ENCODE results near the gene ATP5F1A. TPM values are rescaled to one million over a fixed set of nuclear protein-coding genes. Genes with fewer than 3 reads are reported as not detected.

The ATP5F1A gene
- total RNA-seq, 1 donor from 2014 or later: 466 TPM

- peak; percentile 19 for ATAC-seq
Observed at GRCh38 chr18:46073474-46074331, 24.4 kb downstream of the ATP5F1A start.

GRCh38 chr18:46072959-46073358 lies 25.1 kb downstream of the ATP5F1A start:
- no peak for ATAC-seq

- no peak for ATAC-seq
Observed at GRCh38 chr18:46072376-46072867, 25.7 kb downstream of the ATP5F1A start.

- ATAC-seq: peak; percentile 73
Observed at GRCh38 chr18:46071653-46072375, 26.3 kb downstream of the ATP5F1A start, which contains the start of gene PSTPIP2. Gene PSTPIP2, minus strand, starts transcription at chr18:46072260. Its CDS starts 72 bp downstream, at chr18:46072188.

GRCh38 chr18:46070815-46071652 lies 27.1 kb downstream of the ATP5F1A start:
- peak; percentile 17 for ATAC-seq

- no peak for ATAC-seq
Observed at GRCh38 chr18:46070232-46070631, 27.9 kb downstream of the ATP5F1A start.

GRCh38 chr18:46069524-46069923 lies 28.6 kb downstream of the ATP5F1A start:
- ATAC-seq: peak; percentile 69

GRCh38 chr18:46068763-46069162 lies 29.3 kb downstream of the ATP5F1A start:
- ATAC-seq: peak; percentile 45

- ATAC-seq: peak; percentile 12
Observed at GRCh38 chr18:46067438-46068007, 30.6 kb downstream of the ATP5F1A start.

- ATAC-seq: peak; percentile 85
Observed at GRCh38 chr18:46062781-46063180, 35.3 kb downstream of the ATP5F1A start.

- ATAC-seq: no peak
Observed at GRCh38 chr18:46061796-46062195, 36.3 kb downstream of the ATP5F1A start.

- no peak for ATAC-seq
Observed at GRCh38 chr18:46061387-46061786, 36.7 kb downstream of the ATP5F1A start.

GRCh38 chr18:46060359-46060841 lies 37.7 kb downstream of the ATP5F1A start:
- ATAC-seq: peak; percentile 30

GRCh38 chr18:46055838-46056230 lies 42.3 kb downstream of the ATP5F1A start:
- ATAC-seq: no peak

- ATAC-seq: no peak
Observed at GRCh38 chr18:46054956-46055837, 42.9 kb downstream of the ATP5F1A start.

- ATAC-seq: no peak
Observed at GRCh38 chr18:46053368-46054095, 44.6 kb downstream of the ATP5F1A start.

GRCh38 chr18:46051731-46052461 lies 46.2 kb downstream of the ATP5F1A start:
- ATAC-seq: no peak

GRCh38 chr18:46050268-46050667 lies 47.8 kb downstream of the ATP5F1A start:
- no peak for ATAC-seq

GRCh38 chr18:46048641-46049040 lies 49.5 kb downstream of the ATP5F1A start:
- no peak for ATAC-seq
